ENCODE measurements around the gene FRMD3.
"Not testable (repeated sequence)": the region's sequence is repeated elsewhere in the genome, so short reads cannot be mapped to it uniquely, and the experiment has no call there.

Gene FRMD3

GRCh38 chr9:83384214-83384613 lies 154.0 kb downstream of the FRMD3 start:
- no peak for DNase-seq

GRCh38 chr9:83383034-83383433 lies 155.2 kb downstream of the FRMD3 start:
- DNase-seq: no peak

GRCh38 chr9:83382421-83382820 lies 155.8 kb downstream of the FRMD3 start:
- DNase-seq: no peak

- DNase-seq: no peak
These were observed 159.2 kb downstream of the FRMD3 start for GRCh38 chr9:83379045-83379444.

GRCh38 chr9:83372957-83373356 lies 165.2 kb downstream of the FRMD3 start:
- no peak for DNase-seq

GRCh38 chr9:83367326-83367725 lies 170.9 kb downstream of the FRMD3 start:
- no peak for DNase-seq

- DNase-seq: no peak
These were observed 175.7 kb downstream of the FRMD3 start for GRCh38 chr9:83362341-83362995.

- DNase-seq: no peak
These were observed 179.2 kb downstream of the FRMD3 start for GRCh38 chr9:83359039-83359438.

- not testable (repeated sequence) for DNase-seq
These were observed 179.7 kb downstream of the FRMD3 start for GRCh38 chr9:83358493-83358892.

GRCh38 chr9:83355729-83356151 lies 182.5 kb downstream of the FRMD3 start:
- DNase-seq: no peak

GRCh38 chr9:83355024-83355444 lies 183.2 kb downstream of the FRMD3 start:
- DNase-seq: no peak

GRCh38 chr9:83349031-83349430 lies 189.2 kb downstream of the FRMD3 start:
- no peak for DNase-seq

- no peak for DNase-seq
These were observed 191.4 kb downstream of the FRMD3 start for GRCh38 chr9:83346655-83347420.

- no peak for DNase-seq
These were observed 194.7 kb downstream of the FRMD3 start for GRCh38 chr9:83343366-83343999.

GRCh38 chr9:83342731-83343130 lies 195.5 kb downstream of the FRMD3 start:
- no peak for DNase-seq

- no peak for DNase-seq
These were observed 196.2 kb downstream of the FRMD3 start for GRCh38 chr9:83342006-83342405.

- no peak for DNase-seq
These were observed 197.8 kb downstream of the FRMD3 start for GRCh38 chr9:83340451-83340850.

- DNase-seq: no peak
These were observed 198.8 kb downstream of the FRMD3 start for GRCh38 chr9:83339435-83339834.

- DNase-seq: no peak
These were observed 201.5 kb downstream of the FRMD3 start for GRCh38 chr9:83336706-83337105.

- peak; percentile 73 for DNase-seq
These were observed 203.9 kb downstream of the FRMD3 start for GRCh38 chr9:83334320-83334719.

- peak; percentile 5 for DNase-seq
These were observed 207.7 kb downstream of the FRMD3 start for GRCh38 chr9:83330207-83331196.

- DNase-seq: no peak
These were observed 210.2 kb downstream of the FRMD3 start for GRCh38 chr9:83327750-83328622.

All from activated CD4-positive, alpha-beta T cell treated with anti-CD3 and anti-CD28 coated beads, Interleukin-10, Interleukin-2, amounts not matched to agents 100 ng/mL and 50 ng/mL, durations not matched to agents 16 hours and 8 hours (primary cell).